Suppressor macrophage treated with lipopolysaccharide for 4 hours (primary cell): Measurements from ENCODE around the gene TYK2.

Source experiments
- DNase-seq: peaks from one replicate; pipeline ENCODE4 v3.0.0-alpha.2; 2020

The TYK2 gene

GRCh38 chr19:10332965-10333757, 47.2 kb downstream of the TYK2 start, which contains the start of gene RAVER1:
Gene RAVER1, minus strand, starts transcription at chr19:10333529. Its CDS starts 22 bp downstream, at chr19:10333507.
- peak; percentile 99 for DNase-seq

GRCh38 chr19:10332158-10332964, 48.0 kb downstream of the TYK2 start:
- DNase-seq: no peak

GRCh38 chr19:10329555-10329954, 50.8 kb downstream of the TYK2 start:
- no peak for DNase-seq

GRCh38 chr19:10328558-10329429, 51.6 kb downstream of the TYK2 start:
- DNase-seq: no peak

- no peak for DNase-seq
These were observed 52.6 kb downstream of the TYK2 start for GRCh38 chr19:10327793-10328192.

GRCh38 chr19:10325732-10326131, 54.6 kb downstream of the TYK2 start:
- DNase-seq: no peak

- no peak for DNase-seq
These were observed 58.2 kb downstream of the TYK2 start for GRCh38 chr19:10321874-10322835.

- no peak for DNase-seq
These were observed 59.0 kb downstream of the TYK2 start for GRCh38 chr19:10321417-10321797.

- no peak for DNase-seq
These were observed 59.6 kb downstream of the TYK2 start for GRCh38 chr19:10320602-10321416.

- no peak for DNase-seq
These were observed 61.3 kb downstream of the TYK2 start for GRCh38 chr19:10318807-10319682.

- DNase-seq: no peak
These were observed 62.4 kb downstream of the TYK2 start for GRCh38 chr19:10317857-10318462.

GRCh38 chr19:10317045-10317856, 63.1 kb downstream of the TYK2 start:
- no peak for DNase-seq

GRCh38 chr19:10316229-10317044, 63.9 kb downstream of the TYK2 start:
- no peak for DNase-seq

GRCh38 chr19:10315335-10316214, 64.8 kb downstream of the TYK2 start, which contains the start of gene FDX2:
Gene FDX2, minus strand, starts transcription at chr19:10316015. Its CDS starts 19 bp downstream, at chr19:10315996.
- DNase-seq: peak; percentile 89

GRCh38 chr19:10309423-10309822, 70.9 kb downstream of the TYK2 start, which contains the start of gene ZGLP1:
Gene ZGLP1, minus strand, starts transcription at chr19:10309815.
- no peak for DNase-seq

- no peak for DNase-seq
These were observed 74.0 kb downstream of the TYK2 start for GRCh38 chr19:10306327-10306726.
